Measurements from ENCODE around the gene PLCG1.

The PLCG1 gene

GRCh38 chr20:41094353-41095055 lies 42.8 kb upstream of the PLCG1 start:
- H3K79me2 ChIP-seq (ENCODE audit: low read length): peaks cover 14% of the 10 kb centered on the region
- no peak overlapping the region for H3K4me3 ChIP-seq (ENCODE audit: low read length)
- H4K20me1 ChIP-seq (ENCODE audit: insufficient read depth, low read length): peaks cover 9% of the 10 kb centered on the region
- TF ChIP-seq, protein P1, sequence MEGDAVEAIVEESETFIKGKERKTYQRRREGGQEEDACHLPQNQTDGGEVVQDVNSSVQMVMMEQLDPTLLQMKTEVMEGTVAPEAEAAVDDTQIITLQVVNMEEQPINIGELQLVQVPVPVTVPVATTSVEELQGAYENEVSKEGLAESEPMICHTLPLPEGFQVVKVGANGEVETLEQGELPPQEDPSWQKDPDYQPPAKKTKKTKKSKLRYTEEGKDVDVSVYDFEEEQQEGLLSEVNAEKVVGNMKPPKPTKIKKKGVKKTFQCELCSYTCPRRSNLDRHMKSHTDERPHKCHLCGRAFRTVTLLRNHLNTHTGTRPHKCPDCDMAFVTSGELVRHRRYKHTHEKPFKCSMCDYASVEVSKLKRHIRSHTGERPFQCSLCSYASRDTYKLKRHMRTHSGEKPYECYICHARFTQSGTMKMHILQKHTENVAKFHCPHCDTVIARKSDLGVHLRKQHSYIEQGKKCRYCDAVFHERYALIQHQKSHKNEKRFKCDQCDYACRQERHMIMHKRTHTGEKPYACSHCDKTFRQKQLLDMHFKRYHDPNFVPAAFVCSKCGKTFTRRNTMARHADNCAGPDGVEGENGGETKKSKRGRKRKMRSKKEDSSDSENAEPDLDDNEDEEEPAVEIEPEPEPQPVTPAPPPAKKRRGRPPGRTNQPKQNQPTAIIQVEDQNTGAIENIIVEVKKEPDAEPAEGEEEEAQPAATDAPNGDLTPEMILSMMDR (IDR thresholded peaks at IDR 0.05; ENCODE audit: low read depth, low read length): no peak
- no peak overlapping the region for H3K4me2 ChIP-seq (ENCODE audit: low read length)
- H3K9ac ChIP-seq (ENCODE audit: low read length): no peak overlapping the region
- H3K9me3 ChIP-seq (ENCODE audit: insufficient read depth, low read length): no peaks in the 10 kb centered on the region
- H3K4me1 ChIP-seq (ENCODE audit: low read length): peaks cover 33% of the 10 kb centered on the region
- H3K27me3 ChIP-seq (ENCODE audit: low read depth, low read length): no peaks in the 10 kb centered on the region
- H3K27ac ChIP-seq (ENCODE audit: low read length): peak overlapping the region; percentile 22
- H3K36me3 ChIP-seq (replicated peaks; ENCODE audit: low read depth, low read length): peaks cover 60% of the 10 kb centered on the region
- no peak overlapping the region for H2AFZ ChIP-seq (ENCODE audit: low read depth, low read length)

- Histone ChIP-seq H3K9me3 (ENCODE audit: insufficient read depth, low read length) (no peaks in the 10 kb centered on the region), H3K4me3 (ENCODE audit: low read length) (no peak overlapping the region), H4K20me1 (ENCODE audit: insufficient read depth, low read length) (peaks cover 9% of the 10 kb centered on the region), H3K27ac (ENCODE audit: low read length) (no peak overlapping the region), H3K4me2 (ENCODE audit: low read length) (no peak overlapping the region), H3K4me1 (ENCODE audit: low read length) (peaks cover 33% of the 10 kb centered on the region), H3K36me3 (replicated peaks; ENCODE audit: low read depth, low read length) (peaks cover 65% of the 10 kb centered on the region), H3K9ac (ENCODE audit: low read length) (no peak overlapping the region), H3K27me3 (ENCODE audit: low read depth, low read length) (no peaks in the 10 kb centered on the region), H2AFZ (ENCODE audit: low read depth, low read length) (no peak overlapping the region), H3K79me2 (ENCODE audit: low read length) (peaks cover 9% of the 10 kb centered on the region)
- TF ChIP-seq, protein P1 (IDR thresholded peaks at IDR 0.05; ENCODE audit: low read depth, low read length): peak; percentile 99
- TF ChIP-seq EZH2phosphoT487 (IDR thresholded peaks at IDR 0.05; ENCODE audit: low read depth): no peak
Observed at GRCh38 chr20:41095110-41095969, 42.0 kb upstream of the PLCG1 start.

DNA sequence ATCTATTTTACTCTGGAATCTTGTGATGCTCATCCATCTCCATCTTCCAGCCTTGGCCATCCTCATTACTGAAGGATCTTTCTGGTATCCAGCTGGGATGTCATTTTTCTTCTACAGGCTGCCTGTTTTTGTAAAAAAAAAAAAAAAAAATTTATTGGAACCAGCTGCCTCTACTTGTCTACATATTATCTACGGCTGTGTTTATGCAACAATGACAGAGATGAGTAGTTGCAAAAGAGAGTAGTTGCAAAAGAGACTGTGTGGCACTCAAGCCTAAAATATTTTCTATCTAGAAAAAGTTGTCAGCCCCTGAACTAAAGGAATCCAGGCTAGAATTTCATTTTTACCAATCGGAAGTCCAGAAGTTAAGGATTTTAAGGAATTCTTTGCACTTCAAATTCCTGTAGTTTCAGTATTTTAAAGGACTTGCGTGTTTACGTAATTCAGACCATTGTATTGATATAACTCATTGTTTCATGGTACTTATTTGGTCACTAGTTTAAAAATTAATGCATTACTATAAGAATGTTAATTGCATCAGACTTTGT lies 38.6 kb upstream of the PLCG1 start:
- Histone ChIP-seq H4K20me1 (ENCODE audit: insufficient read depth, low read length) (peaks cover 9% of the 10 kb centered on the region), H3K4me1 (ENCODE audit: low read length) (peaks cover 33% of the 10 kb centered on the region), H3K4me2 (ENCODE audit: low read length) (peak overlapping the region; percentile 35), H3K27ac (ENCODE audit: low read length) (peak overlapping the region; percentile 69), H3K9me3 (ENCODE audit: insufficient read depth, low read length) (no peaks in the 10 kb centered on the region), H3K36me3 (replicated peaks; ENCODE audit: low read depth, low read length) (peaks cover 66% of the 10 kb centered on the region), H2AFZ (ENCODE audit: low read depth, low read length) (no peak overlapping the region), H3K9ac (ENCODE audit: low read length) (0 out of 2 replicates have a peak overlapping the region, but pooled peaks have one; percentile 3), H3K79me2 (ENCODE audit: low read length) (peaks cover 3% of the 10 kb centered on the region; the same call in 1 of the 2 replicates), H3K27me3 (ENCODE audit: low read depth, low read length) (no peaks in the 10 kb centered on the region), H3K4me3 (ENCODE audit: low read length) (no peak overlapping the region)
- TF ChIP-seq, protein P1 (IDR thresholded peaks at IDR 0.05; ENCODE audit: low read depth, low read length): no peak
- no peak for TF ChIP-seq EZH2phosphoT487 (IDR thresholded peaks at IDR 0.05; ENCODE audit: low read depth)

- Histone ChIP-seq H3K4me1 (ENCODE audit: low read length) (peaks cover 33% of the 10 kb centered on the region), H3K4me2 (ENCODE audit: low read length) (no peak overlapping the region), H3K36me3 (replicated peaks; ENCODE audit: low read depth, low read length) (peaks cover 78% of the 10 kb centered on the region), H3K9me3 (ENCODE audit: insufficient read depth, low read length) (no peaks in the 10 kb centered on the region), H3K9ac (ENCODE audit: low read length) (no peak overlapping the region), H3K4me3 (ENCODE audit: low read length) (no peak overlapping the region), H3K27me3 (ENCODE audit: low read depth, low read length) (no peaks in the 10 kb centered on the region), H3K79me2 (ENCODE audit: low read length) (peaks cover 3% of the 10 kb centered on the region; the same call in 1 of the 2 replicates), H4K20me1 (ENCODE audit: insufficient read depth, low read length) (peaks cover 3% of the 10 kb centered on the region), H3K27ac (ENCODE audit: low read length) (no peak overlapping the region), H2AFZ (ENCODE audit: low read depth, low read length) (no peak overlapping the region)
- no peak for TF ChIP-seq EZH2phosphoT487 (IDR thresholded peaks at IDR 0.05; ENCODE audit: low read depth)
- TF ChIP-seq, protein P1 (IDR thresholded peaks at IDR 0.05; ENCODE audit: low read depth, low read length): no peak
Observed at GRCh38 chr20:41100001-41100480, 37.3 kb upstream of the PLCG1 start.
